ENCODE results near the gene CRISP1. TPM values are rescaled to one million over a fixed set of nuclear protein-coding genes. Genes with fewer than 3 reads are reported as not detected.

CRISP1 gene
- total and polyA plus RNA-seq, 9 of the 15 experiments (the other 6 are each of a cell fraction or from before 2014, with no cell fraction given): not detected

DNA sequence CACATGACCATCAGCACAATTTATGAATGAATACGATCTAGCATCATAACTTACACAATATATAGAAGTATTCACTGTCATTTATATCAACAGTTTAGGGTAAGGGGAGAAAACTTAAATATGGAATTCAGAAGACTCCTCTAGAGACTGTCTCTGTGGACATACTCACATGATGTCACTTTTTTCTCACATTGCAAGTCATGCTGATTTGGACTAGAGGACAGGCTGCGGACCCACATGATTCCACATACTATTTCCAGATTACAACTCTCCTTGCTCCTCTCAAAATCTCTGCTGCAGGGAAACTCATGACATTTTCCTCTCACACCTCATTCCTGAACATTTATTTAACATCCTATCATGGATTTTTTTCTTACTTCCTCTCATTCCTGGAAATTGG is 13.4 kb downstream of the CRISP1 start (continued):
- TF ChIP-seq, protein P1, sequence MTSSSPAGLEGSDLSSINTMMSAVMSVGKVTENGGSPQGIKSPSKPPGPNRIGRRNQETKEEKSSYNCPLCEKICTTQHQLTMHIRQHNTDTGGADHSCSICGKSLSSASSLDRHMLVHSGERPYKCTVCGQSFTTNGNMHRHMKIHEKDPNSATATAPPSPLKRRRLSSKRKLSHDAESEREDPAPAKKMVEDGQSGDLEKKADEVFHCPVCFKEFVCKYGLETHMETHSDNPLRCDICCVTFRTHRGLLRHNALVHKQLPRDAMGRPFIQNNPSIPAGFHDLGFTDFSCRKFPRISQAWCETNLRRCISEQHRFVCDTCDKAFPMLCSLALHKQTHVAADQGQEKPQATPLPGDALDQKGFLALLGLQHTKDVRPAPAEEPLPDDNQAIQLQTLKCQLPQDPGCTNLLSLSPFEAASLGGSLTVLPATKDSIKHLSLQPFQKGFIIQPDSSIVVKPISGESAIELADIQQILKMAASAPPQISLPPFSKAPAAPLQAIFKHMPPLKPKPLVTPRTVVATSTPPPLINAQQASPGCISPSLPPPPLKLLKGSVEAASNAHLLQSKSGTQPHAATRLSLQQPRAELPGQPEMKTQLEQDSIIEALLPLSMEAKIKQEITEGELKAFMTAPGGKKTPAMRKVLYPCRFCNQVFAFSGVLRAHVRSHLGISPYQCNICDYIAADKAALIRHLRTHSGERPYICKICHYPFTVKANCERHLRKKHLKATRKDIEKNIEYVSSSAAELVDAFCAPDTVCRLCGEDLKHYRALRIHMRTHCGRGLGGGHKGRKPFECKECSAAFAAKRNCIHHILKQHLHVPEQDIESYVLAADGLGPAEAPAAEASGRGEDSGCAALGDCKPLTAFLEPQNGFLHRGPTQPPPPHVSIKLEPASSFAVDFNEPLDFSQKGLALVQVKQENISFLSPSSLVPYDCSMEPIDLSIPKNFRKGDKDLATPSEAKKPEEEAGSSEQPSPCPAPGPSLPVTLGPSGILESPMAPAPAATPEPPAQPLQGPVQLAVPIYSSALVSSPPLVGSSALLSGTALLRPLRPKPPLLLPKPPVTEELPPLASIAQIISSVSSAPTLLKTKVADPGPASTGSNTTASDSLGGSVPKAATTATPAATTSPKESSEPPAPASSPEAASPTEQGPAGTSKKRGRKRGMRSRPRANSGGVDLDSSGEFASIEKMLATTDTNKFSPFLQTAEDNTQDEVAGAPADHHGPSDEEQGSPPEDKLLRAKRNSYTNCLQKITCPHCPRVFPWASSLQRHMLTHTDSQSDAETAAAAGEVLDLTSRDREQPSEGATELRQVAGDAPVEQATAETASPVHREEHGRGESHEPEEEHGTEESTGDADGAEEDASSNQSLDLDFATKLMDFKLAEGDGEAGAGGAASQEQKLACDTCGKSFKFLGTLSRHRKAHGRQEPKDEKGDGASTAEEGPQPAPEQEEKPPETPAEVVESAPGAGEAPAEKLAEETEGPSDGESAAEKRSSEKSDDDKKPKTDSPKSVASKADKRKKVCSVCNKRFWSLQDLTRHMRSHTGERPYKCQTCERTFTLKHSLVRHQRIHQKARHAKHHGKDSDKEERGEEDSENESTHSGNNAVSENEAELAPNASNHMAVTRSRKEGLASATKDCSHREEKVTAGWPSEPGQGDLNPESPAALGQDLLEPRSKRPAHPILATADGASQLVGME (CRISPR knock-in tag; IDR thresholded peaks at IDR 0.05): no peak
- TF ChIP-seq ZNF232 (CRISPR knock-in tag; IDR thresholded peaks at IDR 0.05) (no peak), SRSF7 (optimal IDR thresholded peaks at IDR 0.05; ENCODE audit: low read depth, low read length) (no peak), TCF3 (CRISPR knock-in tag; IDR thresholded peaks at IDR 0.05) (no peak), PML (IDR thresholded peaks at IDR 0.05; ENCODE audit: low read length) (no peak), NFIX (CRISPR knock-in tag; IDR thresholded peaks at IDR 0.05; ENCODE audit: low read depth) (no peak), JUND (IDR thresholded peaks at IDR 0.05; ENCODE audit: borderline replicate concordance, low read depth, low read length) (peak; percentile 64), JUND (tag; IDR thresholded peaks at IDR 0.05; ENCODE audit: borderline replicate concordance, low read depth, low read length) (peak; percentile 74; the same call in 2 of the 3 replicates), FOS (IDR thresholded peaks at IDR 0.05; ENCODE audit: extremely low read depth, insufficient read length) (no peak), ZNF507 (tag; conservative IDR thresholded peaks at IDR 0.05) (no peak), ZNF311 (CRISPR knock-in tag; IDR thresholded peaks at IDR 0.05) (no peak), ZFP1 (CRISPR knock-in tag; IDR thresholded peaks at IDR 0.05) (no peak), MAFG (tag; conservative IDR thresholded peaks at IDR 0.05) (peak; percentile 88), CC2D1A (IDR thresholded peaks at IDR 0.05) (no peak), DMBX1 (CRISPR knock-in tag; IDR thresholded peaks at IDR 0.05; ENCODE audit: borderline replicate concordance) (no peak), MTA1 (IDR thresholded peaks at IDR 0.05; ENCODE audit: borderline replicate concordance) (no peak), ZNF324 (CRISPR knock-in tag; IDR thresholded peaks at IDR 0.05) (no peak), TOE1 (IDR thresholded peaks at IDR 0.05; ENCODE audit: borderline replicate concordance) (no peak), TOE1 (CRISPR knock-in tag; IDR thresholded peaks at IDR 0.05; ENCODE audit: borderline replicate concordance, low read depth) (no peak), STAG1 (CRISPR knock-in tag; IDR thresholded peaks at IDR 0.05; ENCODE audit: borderline replicate concordance) (no peak), ZNF263 (CRISPR knock-in tag; IDR thresholded peaks at IDR 0.05; ENCODE audit: borderline replicate concordance) (no peak)
- TF ChIP-seq, protein P2, sequence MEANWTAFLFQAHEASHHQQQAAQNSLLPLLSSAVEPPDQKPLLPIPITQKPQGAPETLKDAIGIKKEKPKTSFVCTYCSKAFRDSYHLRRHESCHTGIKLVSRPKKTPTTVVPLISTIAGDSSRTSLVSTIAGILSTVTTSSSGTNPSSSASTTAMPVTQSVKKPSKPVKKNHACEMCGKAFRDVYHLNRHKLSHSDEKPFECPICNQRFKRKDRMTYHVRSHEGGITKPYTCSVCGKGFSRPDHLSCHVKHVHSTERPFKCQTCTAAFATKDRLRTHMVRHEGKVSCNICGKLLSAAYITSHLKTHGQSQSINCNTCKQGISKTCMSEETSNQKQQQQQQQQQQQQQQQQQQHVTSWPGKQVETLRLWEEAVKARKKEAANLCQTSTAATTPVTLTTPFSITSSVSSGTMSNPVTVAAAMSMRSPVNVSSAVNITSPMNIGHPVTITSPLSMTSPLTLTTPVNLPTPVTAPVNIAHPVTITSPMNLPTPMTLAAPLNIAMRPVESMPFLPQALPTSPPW (CRISPR knock-in tag; IDR thresholded peaks at IDR 0.05): no peak
- TF ChIP-seq, protein P3, sequence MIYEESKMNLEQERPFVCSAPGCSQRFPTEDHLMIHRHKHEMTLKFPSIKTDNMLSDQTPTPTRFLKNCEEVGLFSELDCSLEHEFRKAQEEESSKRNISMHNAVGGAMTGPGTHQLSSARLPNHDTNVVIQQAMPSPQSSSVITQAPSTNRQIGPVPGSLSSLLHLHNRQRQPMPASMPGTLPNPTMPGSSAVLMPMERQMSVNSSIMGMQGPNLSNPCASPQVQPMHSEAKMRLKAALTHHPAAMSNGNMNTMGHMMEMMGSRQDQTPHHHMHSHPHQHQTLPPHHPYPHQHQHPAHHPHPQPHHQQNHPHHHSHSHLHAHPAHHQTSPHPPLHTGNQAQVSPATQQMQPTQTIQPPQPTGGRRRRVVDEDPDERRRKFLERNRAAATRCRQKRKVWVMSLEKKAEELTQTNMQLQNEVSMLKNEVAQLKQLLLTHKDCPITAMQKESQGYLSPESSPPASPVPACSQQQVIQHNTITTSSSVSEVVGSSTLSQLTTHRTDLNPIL (CRISPR knock-in tag; IDR thresholded peaks at IDR 0.05): no peak

Data from K562 (cell line).